Stimulated activated naive B cell treated with anti-CD40 and anti-IgM and Interleukin-4, amounts not matched to agents 10 μg/mL and 1 μg/mL and 100 μg/mL, for 72 hours (primary cell): ENCODE measurements around the gene CRYBG1.
"Not testable (repeated sequence)": the region's sequence is repeated elsewhere in the genome, so short reads cannot be mapped to it uniquely, and the experiment has no call there.

ENCODE experiments used
- ATAC-seq, 2 donors: fragments of 150-1000 bp; cut with Tn5 transposase; replicated peaks; 2 replicates each; pipeline ENCODE4 v1.10.0; 2021; ENCODE audit warnings: moderate library complexity in 1 of 2
- DNase-seq: peaks from one replicate; pipeline ENCODE4 v3.0.0; 2021
- H3K27ac Mint-ChIP-seq: one replicate; pipeline ENCODE4 v1.8.0; 2022; ENCODE audit warnings: mild to moderate bottlenecking, mixed read lengths
- H3K27me3 Mint-ChIP-seq, 2 donors: one replicate each; pipeline ENCODE4 v1.8.0; 2022; ENCODE audit warnings: mixed read lengths in 2 of 2
- H3K36me3 Mint-ChIP-seq, 2 donors: one replicate each; pipeline ENCODE4 v1.8.0; 2022; ENCODE audit warnings: mixed read lengths in 2 of 2, mild to moderate bottlenecking in 1 of 2
- H3K4me1 Mint-ChIP-seq, 2 donors: one replicate each; pipeline ENCODE4 v1.8.0; 2022; ENCODE audit warnings: mixed read lengths in 2 of 2, mild to moderate bottlenecking in 1 of 2
- H3K4me3 Mint-ChIP-seq, 2 donors: one replicate each; pipeline ENCODE4 v1.8.0; 2022; ENCODE audit warnings: mild to moderate bottlenecking in 2 of 2, mixed read lengths in 2 of 2, moderate library complexity in 1 of 2
- H3K9me3 Mint-ChIP-seq, 2 donors: one replicate each; pipeline ENCODE4 v1.8.0; 2022; ENCODE audit warnings: mixed read lengths in 2 of 2, mild to moderate bottlenecking in 1 of 2

The CRYBG1 gene

DNA sequence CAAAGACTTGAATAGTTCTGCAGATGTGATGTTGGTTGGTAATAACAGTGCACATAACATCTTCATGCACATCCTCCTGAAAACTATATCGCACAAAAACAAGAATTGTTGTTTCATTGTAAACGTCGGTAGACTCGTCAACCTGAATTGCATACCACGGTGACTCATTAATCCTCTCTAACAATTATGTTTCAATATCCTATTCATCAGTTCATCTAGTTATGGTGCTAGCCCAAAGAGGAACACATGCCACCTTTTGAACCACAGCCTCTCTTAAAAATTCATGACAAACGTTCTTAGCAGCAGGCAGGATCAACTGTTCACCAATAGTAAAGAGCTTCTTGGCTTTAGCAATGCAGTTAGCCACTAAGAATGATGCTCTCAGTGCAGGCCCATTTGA is 25.0 kb downstream of the CRYBG1 start:
- DNase-seq, result no peak
- H3K27me3 Mint-ChIP-seq, result peaks cover 0 to 5% of the 10 kb centered on the region in 2 donors

DNA sequence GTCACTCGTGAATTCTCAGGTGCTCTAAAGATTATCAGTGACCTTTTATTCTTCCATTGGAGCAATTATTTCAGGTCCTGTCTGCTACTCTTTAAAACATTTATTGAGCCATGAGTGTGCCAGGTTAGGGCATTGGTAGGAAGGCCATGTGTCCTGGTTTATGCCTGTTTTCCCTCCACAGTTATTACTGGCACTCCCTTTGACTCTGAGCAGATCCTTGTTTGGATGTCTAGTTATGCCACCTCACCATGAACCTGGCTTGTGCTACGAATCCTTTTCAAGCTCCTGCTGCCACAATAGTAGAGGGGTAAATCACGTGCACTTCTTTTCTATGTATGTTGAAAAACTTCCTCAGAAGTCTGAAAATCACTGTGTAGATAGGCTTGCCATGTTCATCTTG is 27.4 kb downstream of the CRYBG1 start:
- Mint-ChIP-seq H3K4me1 (no peaks in the 10 kb centered on the region), H3K27ac (no peak overlapping the region), H3K4me3 (no peak overlapping the region), H3K27me3 (peaks cover 10 to 17% of the 10 kb centered on the region in 2 donors), H3K9me3 (no peaks in the 10 kb centered on the region), H3K36me3 (no peaks in the 10 kb centered on the region)
- ATAC-seq, result no peak
- no peak for DNase-seq

More for the DNA sequence above, 25.0 kb downstream of the CRYBG1 start:
- Mint-ChIP-seq H3K4me3 (no peak overlapping the region), H3K9me3 (no peaks in the 10 kb centered on the region), H3K4me1 (peaks cover 0 to 7% of the 10 kb centered on the region in 2 donors), H3K36me3 (no peaks in the 10 kb centered on the region), H3K27ac (no peak overlapping the region)
- ATAC-seq, result no peak

DNA sequence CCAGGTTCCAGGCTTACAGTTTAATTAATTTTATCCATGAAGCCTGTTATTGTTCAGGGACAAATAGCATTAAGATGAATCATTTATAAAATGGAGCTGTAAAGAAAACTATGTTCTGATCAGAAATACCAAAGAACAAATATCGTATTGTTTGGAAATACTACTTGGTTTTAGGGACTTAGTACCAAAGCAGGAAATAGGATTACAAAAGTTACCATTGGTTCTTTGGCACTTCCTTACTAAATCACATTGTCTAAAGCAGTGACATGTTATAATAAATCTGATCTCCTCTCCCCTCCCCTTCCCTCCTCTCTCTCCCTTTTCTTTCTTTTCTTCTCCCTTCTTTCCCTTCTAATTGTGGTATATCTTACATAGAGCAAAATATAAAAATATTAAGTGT is 29.6 kb downstream of the CRYBG1 start:
- no peak overlapping the region for H3K27ac Mint-ChIP-seq

DNA sequence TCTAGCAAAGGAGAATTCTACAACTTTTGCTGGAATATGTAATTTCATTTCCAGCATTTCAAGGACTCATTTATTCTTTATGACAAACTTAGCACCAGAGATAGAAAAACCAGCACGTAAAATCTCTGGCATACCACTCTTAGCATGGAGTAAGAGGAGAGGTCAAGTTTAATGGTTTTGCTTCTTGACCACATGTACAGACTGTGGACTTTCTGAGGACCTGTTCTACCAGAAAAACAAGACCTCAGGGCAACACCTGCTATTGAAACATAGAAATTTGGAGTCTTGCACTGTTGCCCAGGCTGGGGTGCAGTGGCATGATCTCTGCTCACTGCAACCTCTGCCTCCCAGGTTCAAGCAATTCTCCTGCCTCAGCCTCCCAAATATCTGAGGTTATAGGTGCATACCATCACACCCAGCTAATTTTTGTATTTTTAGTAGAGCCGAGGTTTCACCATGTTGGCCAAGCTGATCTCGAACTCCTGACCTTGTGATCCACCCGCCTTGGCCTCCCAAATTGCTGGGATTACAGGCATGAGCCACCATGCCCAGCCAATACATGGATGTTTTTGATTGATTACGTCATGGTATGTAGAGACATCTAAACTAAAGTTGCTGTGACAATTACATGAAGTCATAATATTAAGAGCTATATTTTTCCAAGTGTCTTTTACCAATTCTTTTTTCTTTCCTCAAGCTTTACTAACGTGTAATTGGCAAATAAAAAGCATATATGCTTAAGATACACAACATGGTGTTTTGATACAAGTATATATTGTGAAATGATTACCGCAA is 36.1 kb downstream of the CRYBG1 start:
- no peak overlapping the region for H3K27ac Mint-ChIP-seq
- DNase-seq (no peak), ATAC-seq (no peak)
- peaks cover 25 to 38% of the 10 kb centered on the region in 2 donors for H3K27me3 Mint-ChIP-seq
- H3K4me1 Mint-ChIP-seq, result no peaks in the 10 kb centered on the region
- H3K36me3 Mint-ChIP-seq, result no peaks in the 10 kb centered on the region
- H3K4me3 Mint-ChIP-seq, result no peak overlapping the region
- H3K9me3 Mint-ChIP-seq, result no peaks in the 10 kb centered on the region

More for the DNA sequence above, 29.6 kb downstream of the CRYBG1 start:
- DNase-seq, result no peak
- Mint-ChIP-seq H3K4me1 (no peaks in the 10 kb centered on the region), H3K36me3 (no peaks in the 10 kb centered on the region), H3K4me3 (no peak overlapping the region), H3K27me3 (peaks cover 21 to 26% of the 10 kb centered on the region in 2 donors), H3K9me3 (no peaks in the 10 kb centered on the region)
- ATAC-seq, result no peak

DNA sequence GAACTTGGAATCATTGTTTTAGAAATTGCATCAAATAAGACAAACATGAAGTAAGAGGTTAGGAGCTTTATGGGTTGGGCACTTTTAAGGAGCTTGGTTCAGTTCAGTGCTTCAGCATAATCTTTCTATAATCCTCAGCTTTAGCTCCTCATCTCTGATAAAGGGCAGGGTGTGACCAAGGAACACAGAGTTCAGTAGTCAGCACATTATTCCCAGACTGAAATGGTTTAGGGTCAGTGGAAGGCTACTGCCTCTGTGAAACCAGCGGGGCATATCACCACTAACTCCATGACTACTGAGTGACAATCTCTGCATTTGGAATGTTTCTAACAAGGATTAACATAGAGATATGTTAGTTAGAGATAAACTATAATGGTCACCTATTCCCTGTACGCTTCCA is 36.9 kb downstream of the CRYBG1 start:
- Mint-ChIP-seq H3K36me3 (no peaks in the 10 kb centered on the region), H3K9me3 (no peaks in the 10 kb centered on the region)

DNA sequence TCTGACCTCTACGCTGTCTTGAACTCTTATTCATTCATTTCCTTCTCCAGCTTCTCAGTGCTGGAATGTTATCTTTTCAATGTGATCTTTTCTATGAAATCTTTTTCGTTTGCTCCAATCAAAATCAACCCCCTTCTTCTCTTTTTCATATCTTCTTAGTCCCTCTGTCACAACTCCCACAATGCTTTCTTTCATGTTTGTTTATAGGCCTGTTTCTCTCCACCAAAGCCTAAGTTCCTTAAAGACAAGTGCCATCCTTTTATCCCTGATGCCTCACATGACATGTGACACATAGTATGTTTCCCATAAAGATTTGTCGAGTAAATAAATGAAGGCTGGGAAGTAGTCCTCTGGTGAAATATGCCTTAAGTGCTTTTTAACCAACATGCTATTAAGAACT is 38.1 kb downstream of the CRYBG1 start:
- H3K27me3 Mint-ChIP-seq, result peaks cover 20 to 31% of the 10 kb centered on the region in 2 donors
- H3K9me3 Mint-ChIP-seq, result no peaks in the 10 kb centered on the region
- DNase-seq (no peak), ATAC-seq (no peak)
- no peaks in the 10 kb centered on the region for H3K36me3 Mint-ChIP-seq
- H3K4me1 Mint-ChIP-seq, result no peaks in the 10 kb centered on the region
- H3K27ac Mint-ChIP-seq, result no peak overlapping the region
- no peak overlapping the region for H3K4me3 Mint-ChIP-seq

More for the DNA sequence above, 36.9 kb downstream of the CRYBG1 start:
- Mint-ChIP-seq H3K27ac (no peak overlapping the region), H3K4me3 (no peak overlapping the region), H3K27me3 (peaks cover 20 to 33% of the 10 kb centered on the region in 2 donors), H3K4me1 (no peaks in the 10 kb centered on the region)
- ATAC-seq, result no peak
- no peak for DNase-seq

DNA sequence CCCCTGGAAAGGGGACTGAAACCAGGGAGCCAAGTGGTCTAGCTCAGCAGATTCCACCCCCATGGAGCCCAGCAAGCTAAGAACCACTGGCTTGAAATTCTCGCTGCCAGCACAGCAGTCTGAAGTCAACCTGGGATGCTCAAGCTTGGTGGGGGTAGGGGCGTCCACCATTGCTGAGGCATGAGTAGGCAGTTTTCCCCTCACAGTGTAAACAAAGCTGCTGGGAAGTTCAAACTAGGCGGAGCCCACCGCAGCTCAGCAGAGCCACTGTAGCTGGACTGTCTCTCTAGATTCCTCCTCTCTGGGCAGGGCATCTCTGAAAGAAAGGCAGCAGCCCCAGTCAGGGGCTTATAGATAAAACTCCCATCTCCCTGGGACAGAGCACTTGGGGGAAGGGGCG is 44.5 kb downstream of the CRYBG1 start:
- peaks cover 0 to 13% of the 10 kb centered on the region in 2 donors for H3K36me3 Mint-ChIP-seq
- H3K9me3 Mint-ChIP-seq, result peaks cover 13 to 15% of the 10 kb centered on the region in 2 donors
- H3K4me3 Mint-ChIP-seq, H3K4me1 Mint-ChIP-seq, ATAC-seq, DNase-seq, H3K27ac Mint-ChIP-seq: not testable (repeated sequence)
- H3K27me3 Mint-ChIP-seq, result peaks cover 48 to 64% of the 10 kb centered on the region in 2 donors

DNA sequence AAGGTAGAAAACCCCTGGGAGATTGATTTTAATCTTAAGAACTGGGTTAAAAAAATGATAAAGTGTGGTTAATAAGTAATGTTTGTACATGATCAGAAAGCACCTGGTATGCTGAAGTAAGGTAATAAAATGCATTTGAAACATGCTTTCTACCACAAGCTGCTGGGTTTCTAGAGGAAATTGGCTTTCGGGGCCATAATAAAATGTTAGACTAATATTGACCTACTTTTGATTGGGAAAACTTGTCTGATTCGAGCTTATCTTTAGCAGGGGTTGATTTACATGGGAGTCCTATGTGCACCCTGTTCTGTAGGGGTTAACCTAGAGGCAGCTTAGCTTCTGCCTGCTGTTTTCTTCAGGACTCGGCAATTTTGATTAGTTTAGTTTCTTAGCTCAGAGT is 50.5 kb downstream of the CRYBG1 start:
- H3K4me3 Mint-ChIP-seq, result no peak overlapping the region
- H3K36me3 Mint-ChIP-seq, result peaks cover 0 to 11% of the 10 kb centered on the region in 2 donors
- peaks cover 30 to 43% of the 10 kb centered on the region in 2 donors for H3K27me3 Mint-ChIP-seq
- no peak for DNase-seq
- H3K9me3 Mint-ChIP-seq, result peaks cover 12 to 13% of the 10 kb centered on the region in 2 donors
- ATAC-seq, result no peak
- no peaks in the 10 kb centered on the region for H3K4me1 Mint-ChIP-seq
- no peak overlapping the region for H3K27ac Mint-ChIP-seq

DNA sequence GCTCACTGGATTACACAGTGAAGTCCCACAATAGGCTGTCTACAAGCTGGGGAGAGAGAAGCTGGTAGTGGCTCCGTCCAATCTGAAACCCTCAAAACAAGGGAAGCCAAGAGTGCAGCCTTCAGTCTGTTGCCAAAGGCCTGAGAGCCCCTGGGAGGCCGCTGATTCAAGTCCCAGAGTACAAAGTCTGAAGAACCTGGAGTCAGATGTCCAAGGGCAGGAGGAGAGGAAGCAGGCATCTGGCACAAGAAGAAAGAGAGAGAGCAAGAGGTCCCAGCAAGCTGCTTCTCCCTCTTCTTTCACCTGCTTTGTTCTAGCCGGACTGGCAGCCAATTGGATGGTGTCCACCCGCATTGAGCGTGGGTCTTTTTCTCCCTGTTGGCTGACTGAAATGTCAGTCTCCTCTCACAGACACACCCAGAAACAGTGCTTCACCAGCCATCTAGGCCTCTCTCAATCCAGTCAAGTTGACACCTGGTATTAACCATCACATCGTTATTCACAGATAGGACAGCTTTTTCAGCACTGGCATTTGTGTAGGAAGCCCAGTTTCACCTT is 51.2 kb downstream of the CRYBG1 start:
- Mint-ChIP-seq H3K36me3 (peaks cover 0 to 8% of the 10 kb centered on the region in 2 donors), H3K4me3 (no peak overlapping the region), H3K27ac (no peak overlapping the region), H3K27me3 (peaks cover 28 to 42% of the 10 kb centered on the region in 2 donors), H3K9me3 (peaks cover 8% of the 10 kb centered on the region in 2 donors), H3K4me1 (no peaks in the 10 kb centered on the region)
- ATAC-seq (no peak), DNase-seq (no peak)

DNA sequence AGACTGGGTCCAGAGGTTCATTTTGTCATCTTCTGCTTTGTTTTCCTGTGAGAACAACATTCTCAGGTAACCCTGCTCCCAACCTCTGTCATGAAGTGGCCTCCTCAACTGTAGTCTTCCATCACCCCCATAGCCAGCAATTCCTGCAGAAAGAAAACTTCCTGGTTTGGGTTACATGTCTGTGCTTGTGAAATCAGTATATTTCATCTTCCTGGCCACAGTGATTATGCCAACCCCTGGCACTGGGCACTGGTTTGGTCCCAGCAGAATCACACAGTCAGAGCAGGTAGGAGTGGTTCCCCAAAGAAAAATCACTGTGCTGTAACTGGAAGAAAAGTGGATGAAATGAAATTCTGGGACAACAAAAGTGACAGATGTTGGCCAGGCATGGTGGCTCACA is 52.5 kb downstream of the CRYBG1 start:
- no peaks in the 10 kb centered on the region for H3K36me3 Mint-ChIP-seq
- H3K27me3 Mint-ChIP-seq, result peaks cover 26 to 37% of the 10 kb centered on the region in 2 donors
- no peak overlapping the region for H3K27ac Mint-ChIP-seq
- no peaks in the 10 kb centered on the region for H3K4me1 Mint-ChIP-seq
- DNase-seq (no peak), ATAC-seq (no peak)
- no peak overlapping the region for H3K4me3 Mint-ChIP-seq
- H3K9me3 Mint-ChIP-seq, result peaks cover 3% of the 10 kb centered on the region in 2 donors

DNA sequence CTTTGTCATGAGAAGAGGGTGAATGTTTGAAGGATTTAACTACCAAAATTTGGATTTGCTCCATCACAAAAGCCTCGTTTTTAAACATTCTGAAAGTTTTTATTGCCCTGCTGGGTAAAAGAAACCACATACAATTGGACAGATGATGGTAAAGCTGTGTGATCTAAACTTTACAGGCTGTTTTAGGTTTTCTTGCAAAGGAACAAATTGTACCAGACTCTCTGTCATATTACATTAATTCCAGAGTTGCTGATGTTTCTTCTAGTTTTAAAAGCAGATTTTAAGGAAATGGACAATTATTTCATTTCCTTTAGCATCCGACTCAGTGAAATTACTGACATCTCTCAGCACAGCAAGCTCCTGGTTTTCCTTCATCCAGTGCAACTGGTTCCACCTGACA is 53.2 kb downstream of the CRYBG1 start:
- H3K4me3 Mint-ChIP-seq, result no peak overlapping the region
- ATAC-seq (no peak), DNase-seq (no peak)
- no peaks in the 10 kb centered on the region for H3K36me3 Mint-ChIP-seq
- peaks cover 3 to 4% of the 10 kb centered on the region in 2 donors for H3K9me3 Mint-ChIP-seq
- H3K4me1 Mint-ChIP-seq, result no peaks in the 10 kb centered on the region
- H3K27me3 Mint-ChIP-seq, result peaks cover 23 to 32% of the 10 kb centered on the region in 2 donors
- H3K27ac Mint-ChIP-seq, result no peak overlapping the region

DNA sequence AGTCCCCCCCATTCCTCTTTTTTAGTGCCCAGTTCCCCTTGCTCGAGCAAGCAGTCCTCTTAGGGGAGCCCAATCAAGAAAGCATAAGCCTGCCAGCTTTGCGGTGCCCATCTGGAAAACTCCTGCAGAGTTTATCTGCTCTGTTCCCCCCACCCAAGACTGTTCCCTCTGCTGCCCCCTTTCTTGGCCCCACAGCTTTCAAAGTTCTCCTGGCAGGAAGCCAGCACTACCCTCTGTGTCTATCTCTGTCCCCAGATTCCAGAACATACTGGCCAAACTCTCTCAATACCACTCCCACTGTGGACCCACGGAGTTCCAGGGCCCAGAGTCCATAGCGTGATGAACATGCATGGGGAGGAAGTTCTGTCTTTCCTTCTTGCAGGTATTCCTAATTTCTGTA is 55.4 kb downstream of the CRYBG1 start:
- Mint-ChIP-seq H3K27ac (peak overlapping the region; percentile 9), H3K4me1 (no peaks in the 10 kb centered on the region), H3K36me3 (no peaks in the 10 kb centered on the region), H3K4me3 (no peak overlapping the region), H3K9me3 (peaks cover 3 to 4% of the 10 kb centered on the region in 2 donors), H3K27me3 (peaks cover 18 to 31% of the 10 kb centered on the region in 2 donors)
- ATAC-seq (no peak), DNase-seq (no peak)

DNA sequence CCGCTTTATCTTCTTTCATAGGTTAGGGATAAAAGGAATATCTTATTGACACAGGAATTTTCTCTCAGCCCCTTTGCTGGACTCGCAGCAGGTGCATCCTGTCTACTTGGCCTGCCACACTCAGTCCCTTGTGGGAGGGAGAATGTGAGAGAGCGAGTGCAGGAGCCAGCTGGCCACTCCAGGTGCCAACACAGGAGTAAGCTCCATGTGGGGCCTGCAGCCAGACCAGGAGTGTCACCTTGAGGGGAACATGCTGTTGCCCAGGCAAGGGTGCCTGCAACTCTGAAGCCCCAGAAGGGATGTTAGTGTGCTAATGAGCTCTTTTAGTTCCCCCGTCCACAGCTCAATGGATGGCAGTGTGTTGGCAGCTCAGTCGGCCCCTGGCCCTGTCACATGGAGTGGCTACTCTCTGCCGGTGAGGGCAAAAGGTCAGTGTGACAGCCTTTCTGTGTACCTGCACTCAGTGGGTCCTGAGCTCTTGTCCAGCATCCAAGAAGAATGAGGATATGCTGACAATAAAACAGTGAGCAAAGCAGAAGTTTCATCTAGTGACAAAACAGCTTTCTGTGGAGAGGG is 57.1 kb downstream of the CRYBG1 start:
- ATAC-seq (no peak), DNase-seq (no peak)
- no peak overlapping the region for H3K27ac Mint-ChIP-seq
- H3K4me3 Mint-ChIP-seq, result no peak overlapping the region
- no peaks in the 10 kb centered on the region for H3K36me3 Mint-ChIP-seq
- H3K27me3 Mint-ChIP-seq, result peaks cover 20 to 34% of the 10 kb centered on the region in 2 donors
- H3K9me3 Mint-ChIP-seq, result peaks cover 3 to 4% of the 10 kb centered on the region in 2 donors
- no peaks in the 10 kb centered on the region for H3K4me1 Mint-ChIP-seq

DNA sequence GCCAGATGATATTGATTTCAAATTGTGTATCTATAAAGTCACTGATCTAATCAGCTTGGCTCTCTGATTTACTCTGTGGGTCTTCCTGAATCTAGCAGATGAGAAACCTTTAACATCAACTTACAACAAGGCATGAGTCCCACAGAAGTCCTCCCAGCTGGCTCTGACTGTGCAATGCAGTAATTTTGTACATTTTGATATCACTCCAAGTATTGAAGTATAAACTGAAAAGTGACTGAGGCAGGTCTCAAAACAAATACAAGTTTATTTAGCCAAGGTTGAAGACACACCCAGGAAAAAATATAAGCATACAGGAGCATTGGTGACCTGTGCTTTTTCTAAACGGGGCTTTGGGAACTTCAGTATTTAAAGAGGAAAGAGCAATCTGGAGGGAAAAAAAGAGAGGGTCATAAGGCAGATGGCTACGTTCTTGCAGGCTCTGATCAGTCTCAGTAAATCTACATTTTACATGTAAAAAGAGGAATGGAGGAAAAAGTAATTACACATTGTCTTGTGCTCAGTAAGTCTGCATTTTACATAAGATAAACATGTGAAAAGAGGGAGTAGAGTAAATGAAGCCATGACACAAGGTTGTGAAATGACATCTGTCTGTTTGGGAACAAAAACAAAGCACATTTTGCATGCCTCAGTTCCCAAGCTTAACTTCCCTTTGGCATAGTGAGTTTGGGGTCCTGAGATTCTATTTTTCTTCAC is 59.5 kb downstream of the CRYBG1 start:
- Mint-ChIP-seq H3K27ac (no peak overlapping the region), H3K9me3 (peaks cover 3 to 4% of the 10 kb centered on the region in 2 donors), H3K4me1 (no peaks in the 10 kb centered on the region), H3K27me3 (peaks cover 20 to 29% of the 10 kb centered on the region in 2 donors), H3K36me3 (no peaks in the 10 kb centered on the region), H3K4me3 (no peak overlapping the region)
- ATAC-seq (no peak), DNase-seq (no peak)
